Adrenal gland (tissue), 5 donors: ENCODE data around the gene GH1.

Experiments
- CTCF ChIP-seq, 6 experiments: fragments of 450-650 bp in 4 of 6; fragments of 200-600 bp in 2 of 6; sonication (generic) in 1 of 6; IDR thresholded peaks; 1 replicate in 5 of 6; 2 replicates in 1 of 6; pipeline versions ENCODE4 v1.5.1 to v1.8.0; 2016 to 2021; ENCODE audit warnings: antibody characterized with exemption in 6 of 6, mild to moderate bottlenecking in 2 of 6, moderate library complexity in 1 of 6
- POLR2A ChIP-seq, 2 donors: fragments of 450-650 bp; IDR thresholded peaks; one replicate each; pipeline ENCODE4 v1.6.1; 2017; ENCODE audit warnings: antibody characterized with exemption in 2 of 2, mild to moderate bottlenecking in 2 of 2, moderate library complexity in 1 of 2
- donor health status: DM: no; HTN: no; CAD: no.

DNA sequence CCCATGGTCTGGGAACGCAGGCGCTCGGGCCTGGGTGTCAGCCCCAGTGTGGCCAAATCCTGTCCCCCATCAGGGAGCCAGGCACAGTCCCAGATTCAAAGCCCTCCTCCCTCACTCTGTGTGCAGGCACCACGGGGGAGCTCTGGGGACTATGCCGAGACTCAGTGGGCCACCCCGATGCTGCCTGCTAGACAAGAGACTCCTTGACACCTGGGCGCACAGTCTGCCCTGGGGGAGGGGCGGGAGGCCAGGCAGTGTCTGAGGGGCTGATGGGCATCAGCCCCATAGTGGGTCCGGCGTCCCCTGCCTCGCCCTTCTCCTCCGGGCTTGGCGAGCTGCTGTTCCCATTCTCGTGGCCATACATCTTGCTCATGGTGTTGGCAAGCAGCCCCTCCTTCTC, 21.9 kb upstream of the GH1 start:
- no peak for TF ChIP-seq CTCF (IDR thresholded peaks at IDR 0.05)
- no peak for TF ChIP-seq POLR2A (IDR thresholded peaks at IDR 0.05)
